Calu3 (cell line): ENCODE results near the gene ULK2. TPM values are rescaled to one million over a fixed set of nuclear protein-coding genes. Genes with fewer than 3 reads are reported as not detected.

Source experiments
- BruUV-seq: library from RNA; stranded (reverse); fragments of 400-500 nt; replicated peaks from 2 replicates; lab custom pipeline; 2021; lab: Mats Ljungman, UMichigan
- CTCF ChIA-PET: fragments of 300-600 bp; sonication (Branson Sonifier 250); formaldehyde crosslinking; loops from one replicate; lab custom pipeline; 2022; ENCODE audit warnings: antibody characterized with exemption; lab: Charles Lee
- DNase-seq: peaks from one replicate; pipeline ENCODE4 v3.0.0; 2022
- H3K27ac Mint-ChIP-seq: one replicate; pipeline ENCODE4 v1.8.0; 2022; ENCODE audit warnings: mixed read lengths; ENCODE audit not compliant: unreplicated experiment
- H3K27me3 Mint-ChIP-seq: one replicate; pipeline ENCODE4 v1.8.0; 2022; ENCODE audit warnings: mixed read lengths; ENCODE audit not compliant: unreplicated experiment
- H3K36me3 Mint-ChIP-seq: one replicate; pipeline ENCODE4 v1.8.0; 2022; ENCODE audit warnings: mild to moderate bottlenecking, moderate library complexity, mixed read lengths; ENCODE audit not compliant: insufficient read depth, unreplicated experiment
- H3K4me1 Mint-ChIP-seq: one replicate; pipeline ENCODE4 v1.8.0; 2022; ENCODE audit warnings: mild to moderate bottlenecking, low read depth, mixed read lengths; ENCODE audit not compliant: unreplicated experiment
- H3K4me3 Mint-ChIP-seq: one replicate; pipeline ENCODE4 v1.8.0; 2022; ENCODE audit warnings: mild to moderate bottlenecking, low read depth, moderate library complexity, mixed read lengths; ENCODE audit not compliant: unreplicated experiment
- H3K9me3 Mint-ChIP-seq: one replicate; pipeline ENCODE4 v1.8.0; 2022; ENCODE audit warnings: low read depth, mixed read lengths; ENCODE audit not compliant: unreplicated experiment
- intact Hi-C: fragments of 100-400 bp; cut with micrococcal nuclease; formaldehyde crosslinking; loops from one replicate; pipeline ENCODE4 v1.10.0; 2022; ENCODE audit not compliant: unreplicated experiment
- total RNA-seq: library from RNA; stranded (reverse); gene quantifications from 2 replicates; pipeline ENCODE4 v1.2.3, GENCODE V29; 2022
- TF ChIP-seq, protein P1 (sequence below): fragments of 200-600 bp; IDR thresholded peaks from one replicate; pipeline ENCODE4 v1.8.0; 2022; ENCODE audit warnings: antibody characterized with exemption; ENCODE audit not compliant: unreplicated experiment

Gene ULK2
- total RNA-seq, 1 experiment from 2014 or later: 4.7 TPM

GRCh38 chr17:19905502-19905901 lies 37.8 kb upstream of the ULK2 start:
- TF ChIP-seq, protein P1, sequence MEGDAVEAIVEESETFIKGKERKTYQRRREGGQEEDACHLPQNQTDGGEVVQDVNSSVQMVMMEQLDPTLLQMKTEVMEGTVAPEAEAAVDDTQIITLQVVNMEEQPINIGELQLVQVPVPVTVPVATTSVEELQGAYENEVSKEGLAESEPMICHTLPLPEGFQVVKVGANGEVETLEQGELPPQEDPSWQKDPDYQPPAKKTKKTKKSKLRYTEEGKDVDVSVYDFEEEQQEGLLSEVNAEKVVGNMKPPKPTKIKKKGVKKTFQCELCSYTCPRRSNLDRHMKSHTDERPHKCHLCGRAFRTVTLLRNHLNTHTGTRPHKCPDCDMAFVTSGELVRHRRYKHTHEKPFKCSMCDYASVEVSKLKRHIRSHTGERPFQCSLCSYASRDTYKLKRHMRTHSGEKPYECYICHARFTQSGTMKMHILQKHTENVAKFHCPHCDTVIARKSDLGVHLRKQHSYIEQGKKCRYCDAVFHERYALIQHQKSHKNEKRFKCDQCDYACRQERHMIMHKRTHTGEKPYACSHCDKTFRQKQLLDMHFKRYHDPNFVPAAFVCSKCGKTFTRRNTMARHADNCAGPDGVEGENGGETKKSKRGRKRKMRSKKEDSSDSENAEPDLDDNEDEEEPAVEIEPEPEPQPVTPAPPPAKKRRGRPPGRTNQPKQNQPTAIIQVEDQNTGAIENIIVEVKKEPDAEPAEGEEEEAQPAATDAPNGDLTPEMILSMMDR: no peak
- BruUV-seq: no TSS peak
- no peak overlapping the region for H3K27ac Mint-ChIP-seq
- intact Hi-C loops: no loop called here
- no peaks in the 10 kb centered on the region for H3K27me3 Mint-ChIP-seq
- peaks cover 14% of the 10 kb centered on the region for H3K36me3 Mint-ChIP-seq
- no peak for DNase-seq
- H3K4me1 Mint-ChIP-seq: no peaks in the 10 kb centered on the region
- CTCF ChIA-PET: no interaction called here
- no peaks in the 10 kb centered on the region for H3K9me3 Mint-ChIP-seq
- H3K4me3 Mint-ChIP-seq: no peak overlapping the region

DNA sequence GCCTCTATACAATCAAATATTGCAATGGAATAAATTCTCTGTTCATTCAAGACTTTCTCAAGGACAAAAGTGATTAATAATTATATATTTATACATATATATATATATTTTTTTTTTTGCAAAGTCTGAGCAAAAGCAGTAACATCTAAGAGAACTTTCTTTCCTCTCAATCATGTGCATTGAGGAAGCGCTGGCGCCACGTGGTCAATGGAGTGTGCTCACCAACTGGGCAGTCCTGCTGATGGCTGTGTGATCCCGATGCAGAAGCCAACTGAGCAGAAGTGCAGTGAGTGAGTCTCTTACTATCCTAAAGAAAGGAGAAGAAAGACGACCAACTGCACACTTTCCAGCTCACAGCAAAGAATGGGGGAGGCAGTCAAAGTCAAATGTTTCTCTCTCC lies 37.2 kb upstream of the ULK2 start:
- H3K36me3 Mint-ChIP-seq: peaks cover 14% of the 10 kb centered on the region
- intact Hi-C loops: no loop called here
- no peak overlapping the region for H3K27ac Mint-ChIP-seq

DNA sequence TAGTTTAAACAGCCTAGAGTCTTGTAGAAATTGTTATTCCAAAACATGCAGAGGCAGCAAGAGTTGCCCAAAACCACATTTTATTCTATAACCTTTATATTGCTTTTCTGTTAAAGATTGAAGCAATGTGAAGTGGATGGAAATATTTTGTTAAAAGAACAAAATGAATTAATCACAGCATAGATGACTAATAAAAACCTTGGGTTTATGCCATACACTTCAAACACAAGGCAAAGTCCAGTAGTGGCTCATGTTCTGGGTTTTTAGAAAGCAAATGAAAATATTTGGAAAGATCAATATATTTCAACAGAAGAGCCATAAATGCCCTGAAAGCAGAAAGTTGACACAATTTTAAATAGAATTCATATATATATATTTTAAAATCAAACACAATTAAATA lies 36.7 kb upstream of the ULK2 start:
- DNase-seq: no peak
- BruUV-seq: no TSS peak
- Mint-ChIP-seq H3K4me3 (no peak overlapping the region), H3K9me3 (no peaks in the 10 kb centered on the region), H3K27ac (no peak overlapping the region), H3K27me3 (no peaks in the 10 kb centered on the region), H3K4me1 (no peaks in the 10 kb centered on the region), H3K36me3 (peaks cover 14% of the 10 kb centered on the region)
- intact Hi-C loops: no loop called here
- CTCF ChIA-PET: no interaction called here
- TF ChIP-seq, protein P1: no peak

More for the DNA sequence above, 37.2 kb upstream of the ULK2 start:
- Mint-ChIP-seq H3K4me3 (no peak overlapping the region), H3K4me1 (no peaks in the 10 kb centered on the region), H3K9me3 (no peaks in the 10 kb centered on the region), H3K27me3 (no peaks in the 10 kb centered on the region)
- TF ChIP-seq, protein P1: no peak
- BruUV-seq: no TSS peak
- CTCF ChIA-PET: no interaction called here
- no peak for DNase-seq

- Mint-ChIP-seq H3K36me3 (peaks cover 10% of the 10 kb centered on the region), H3K27me3 (no peaks in the 10 kb centered on the region), H3K27ac (no peak overlapping the region), H3K9me3 (no peaks in the 10 kb centered on the region), H3K4me3 (no peak overlapping the region), H3K4me1 (no peaks in the 10 kb centered on the region)
- intact Hi-C loops: no loop called here
- DNase-seq: no peak
- BruUV-seq: no TSS peak
- TF ChIP-seq, protein P1: no peak
- CTCF ChIA-PET: no interaction called here
Measured at GRCh38 chr17:19900809-19901208, 33.1 kb upstream of the ULK2 start.

DNA sequence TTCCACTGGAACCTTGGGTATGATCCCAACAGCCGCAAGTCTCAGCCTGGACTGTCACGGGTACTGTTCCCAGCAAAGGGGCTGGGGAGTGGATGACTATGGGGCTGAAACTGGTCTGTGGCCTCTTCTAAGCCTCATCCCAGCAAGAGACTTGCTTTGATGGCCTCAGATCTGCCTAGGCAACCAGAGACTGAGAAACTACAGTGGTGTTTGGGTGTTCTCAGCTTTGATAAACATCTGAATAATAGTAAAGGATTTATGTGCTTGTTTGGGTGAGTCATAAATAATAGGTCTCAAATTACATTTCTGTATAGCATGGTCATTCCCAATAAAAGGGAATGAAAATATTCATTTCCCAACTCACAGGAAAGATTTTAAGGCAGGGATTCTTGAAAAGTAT lies 30.2 kb upstream of the ULK2 start:
- no peak for DNase-seq
- Mint-ChIP-seq H3K27ac (no peak overlapping the region), H3K27me3 (no peaks in the 10 kb centered on the region), H3K4me1 (no peaks in the 10 kb centered on the region), H3K9me3 (no peaks in the 10 kb centered on the region), H3K36me3 (peaks cover 3% of the 10 kb centered on the region), H3K4me3 (no peak overlapping the region)
- BruUV-seq: no TSS peak
- CTCF ChIA-PET: no interaction called here
- intact Hi-C loops: no loop called here
- TF ChIP-seq, protein P1: no peak
